ENCODE data around the gene DCAF5. TPM values are rescaled to one million over a fixed set of nuclear protein-coding genes. Genes with fewer than 3 reads are reported as not detected.
"Not testable (repeated sequence)": the region's sequence is repeated elsewhere in the genome, so short reads cannot be mapped to it uniquely, and the experiment has no call there.

Gene DCAF5
- total and polyA plus RNA-seq, 3 experiments from 2014 or later = 31.2 to 91.7 (median 32.9) TPM

DNA sequence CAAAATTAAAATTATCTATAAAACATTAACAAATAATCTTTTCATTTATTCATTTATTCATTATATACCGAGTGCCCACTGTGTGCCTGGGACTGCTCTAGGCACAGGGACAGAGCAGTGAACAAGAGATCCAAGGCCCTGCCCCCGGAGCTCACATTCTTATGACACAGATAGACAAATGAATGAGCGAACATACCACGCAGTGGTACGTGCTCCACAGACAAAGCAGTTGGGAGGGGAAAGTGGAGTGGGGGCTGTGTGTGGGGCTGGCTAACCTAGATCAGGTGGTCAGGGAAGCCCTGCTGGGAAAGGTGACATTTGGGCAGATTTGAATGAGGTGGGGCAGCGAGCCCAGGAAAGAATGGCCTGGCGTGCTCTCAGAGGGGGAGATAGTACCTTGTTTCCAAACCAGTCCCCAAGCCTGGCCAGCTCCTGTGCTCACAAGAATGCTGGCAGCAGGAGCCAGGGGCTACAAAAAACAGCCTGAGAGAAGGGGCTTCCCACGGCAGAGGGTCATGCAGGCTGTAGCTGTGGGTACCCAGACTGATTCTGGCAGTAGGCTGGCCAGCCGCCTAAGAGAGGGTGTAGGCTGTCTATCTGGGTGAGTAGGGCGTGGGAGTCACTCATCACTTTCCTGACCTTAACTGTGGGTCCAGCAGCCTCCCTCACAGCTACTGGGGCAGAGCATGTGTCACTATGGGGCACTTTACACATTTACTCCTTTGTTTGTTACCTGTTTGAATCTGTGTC, 116.0 kb downstream of the DCAF5 start:
- Histone ChIP-seq H3K4me3 (ENCODE audit: low read length) (no peak overlapping the region), H3K36me3 (ENCODE audit: insufficient read depth, low read length) (no peaks in the 10 kb centered on the region), H3K4me1 (ENCODE audit: insufficient read depth, low read length) (no peaks in the 10 kb centered on the region), H3K27ac (ENCODE audit: low read depth, low read length) (no peak overlapping the region), H3K9me3 (ENCODE audit: low read length) (no peaks in the 10 kb centered on the region), H3K27me3 (ENCODE audit: insufficient read depth, low read length, poor library complexity, severe bottlenecking) (no peaks in the 10 kb centered on the region)
- DNase-seq = no peak
- CTCF ChIA-PET = no interaction called here
- H3K27me3 Mint-ChIP-seq = peaks cover 32 to 58% of the 10 kb centered on the region in 2 donors
- POLR2A ChIA-PET = no interaction called here
- H3K4me3 Mint-ChIP-seq = no peak overlapping the region
- no peaks in the 10 kb centered on the region for H3K9me3 Mint-ChIP-seq
- H3K36me3 Mint-ChIP-seq = no peaks in the 10 kb centered on the region
- peak overlapping the region in 1 of 8 donors; percentile 21 for H3K27ac Mint-ChIP-seq
- peaks cover 0 to 5% (median 0%) of the 10 kb centered on the region in 3 donors for H3K4me1 Mint-ChIP-seq

GRCh38 chr14:69034612-69035262, 118.2 kb downstream of the DCAF5 start:
- no peak overlapping the region for H3K27ac ChIP-seq (ENCODE audit: low read depth, low read length)
- Mint-ChIP-seq H3K36me3 (no peaks in the 10 kb centered on the region), H3K27ac (no peak overlapping the region), H3K27me3 (peaks cover 26 to 52% of the 10 kb centered on the region in 2 donors), H3K4me3 (no peak overlapping the region), H3K9me3 (no peaks in the 10 kb centered on the region), H3K4me1 (peaks cover 0 to 5% (median 0%) of the 10 kb centered on the region in 3 donors)
- H3K4me1 ChIP-seq (ENCODE audit: insufficient read depth, low read length) = no peaks in the 10 kb centered on the region
- H3K4me3 ChIP-seq (ENCODE audit: low read length) = no peak overlapping the region
- H3K27me3 ChIP-seq (ENCODE audit: insufficient read depth, low read length, poor library complexity, severe bottlenecking) = no peaks in the 10 kb centered on the region
- H3K9me3 ChIP-seq (ENCODE audit: low read length) = no peaks in the 10 kb centered on the region
- no peaks in the 10 kb centered on the region for H3K36me3 ChIP-seq (ENCODE audit: insufficient read depth, low read length)
- DNase-seq = no peak
- ChIA-PET CTCF (no interaction called here), POLR2A (interaction anchor here (1.0 kb wide), 1 partner anchor 364 kb away, joined by 3 read pairs; the partner anchor contains the start of genes ERH and SLC39A9)

DNA sequence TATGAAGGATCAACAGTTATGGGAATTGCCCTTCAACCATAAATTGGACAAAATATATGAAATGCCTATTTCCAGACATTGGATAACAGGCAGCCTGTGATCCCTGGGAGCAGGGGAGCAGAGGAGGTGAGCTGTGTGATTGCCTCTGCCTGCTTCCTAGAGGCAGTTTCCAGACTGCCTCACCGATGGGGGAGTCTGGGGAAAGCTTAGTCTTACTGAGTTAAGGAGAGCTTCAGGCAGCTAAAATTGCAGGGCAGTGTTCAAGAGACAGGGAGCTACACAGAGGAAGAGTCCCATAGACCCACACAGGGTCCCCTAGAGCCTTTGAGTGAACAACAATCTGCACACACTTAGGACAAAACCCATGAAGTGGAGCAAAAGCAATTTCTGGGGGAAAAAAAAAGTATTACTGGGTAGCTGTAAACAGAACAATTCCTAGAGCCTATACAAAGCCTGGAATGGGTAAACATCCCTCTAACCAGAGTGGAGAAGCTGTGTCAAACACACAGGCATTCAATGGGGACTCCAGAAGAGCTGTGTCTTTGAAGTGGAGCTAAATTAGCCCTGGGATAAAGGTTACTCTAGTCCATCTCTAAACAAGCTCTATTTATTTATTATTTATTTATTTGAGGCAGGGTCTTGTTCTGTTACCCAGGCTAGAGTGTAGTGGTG, 125.5 kb downstream of the DCAF5 start:
- ChIA-PET POLR2A (interaction anchor here (0.5 kb wide), 1 partner anchor 31 kb away, joined by 9 read pairs; no protein-coding TSS in a partner anchor), CTCF (interaction anchor here (0.7 kb wide), 1 partner anchor 14 kb away, joined by 3 read pairs; no protein-coding TSS in a partner anchor)
- no peak overlapping the region for H3K4me3 Mint-ChIP-seq
- H3K4me1 Mint-ChIP-seq = no peaks in the 10 kb centered on the region
- no peak overlapping the region for H3K27ac ChIP-seq (ENCODE audit: low read depth, low read length)
- H3K36me3 ChIP-seq (ENCODE audit: insufficient read depth, low read length) = no peaks in the 10 kb centered on the region
- no peaks in the 10 kb centered on the region for H3K9me3 ChIP-seq (ENCODE audit: low read length)
- DNase-seq = no peak
- H3K36me3 Mint-ChIP-seq = no peaks in the 10 kb centered on the region
- H3K27me3 Mint-ChIP-seq = peaks cover 10 to 38% of the 10 kb centered on the region in 2 donors
- no peaks in the 10 kb centered on the region for H3K9me3 Mint-ChIP-seq
- no peak overlapping the region for H3K4me3 ChIP-seq (ENCODE audit: low read length)
- no peaks in the 10 kb centered on the region for H3K4me1 ChIP-seq (ENCODE audit: insufficient read depth, low read length)
- H3K27ac Mint-ChIP-seq = no peak overlapping the region
- H3K27me3 ChIP-seq (ENCODE audit: insufficient read depth, low read length, poor library complexity, severe bottlenecking) = no peaks in the 10 kb centered on the region

DNA sequence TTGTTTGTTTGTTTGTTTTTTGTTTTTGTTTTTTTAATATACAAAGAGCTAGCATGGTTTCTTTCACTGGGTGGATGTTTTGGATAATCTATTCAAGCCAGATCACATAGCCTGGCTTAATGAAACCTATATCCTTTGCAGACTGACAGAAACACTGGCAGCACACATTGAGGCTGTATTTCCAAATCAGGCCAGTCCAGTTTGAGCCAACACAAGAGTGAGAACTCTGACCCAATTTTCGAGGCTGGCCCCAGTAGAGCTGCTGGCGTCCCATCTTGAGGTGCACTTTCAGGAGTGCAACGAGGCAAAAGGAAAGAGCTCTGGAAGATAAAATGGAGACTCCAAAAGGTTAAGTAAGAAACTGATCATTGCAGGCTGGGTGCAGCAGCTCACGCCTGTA, 129.9 kb downstream of the DCAF5 start:
- CTCF ChIA-PET = no interaction called here

DNA sequence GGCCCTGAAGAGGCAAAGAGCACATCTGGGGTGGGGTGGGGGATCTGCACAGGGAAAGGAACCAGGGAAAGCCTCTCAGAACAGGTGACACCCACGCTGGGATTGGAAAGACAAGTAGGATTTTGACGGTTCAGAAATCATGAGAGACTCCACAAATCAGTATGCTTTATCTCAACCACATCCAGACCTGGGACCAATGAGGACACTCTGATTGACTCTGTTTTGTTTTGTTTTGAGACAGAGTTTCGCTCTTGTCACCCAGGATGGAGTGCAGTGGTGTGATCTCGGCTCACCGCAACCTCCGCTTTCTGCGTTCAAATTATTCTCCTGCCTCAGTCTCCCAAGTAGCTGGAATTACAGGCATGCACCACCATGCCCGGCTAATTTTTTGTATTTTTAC, 130.8 kb downstream of the DCAF5 start:
- H3K4me3 Mint-ChIP-seq; H3K27me3 ChIP-seq (ENCODE audit: insufficient read depth, low read length, poor library complexity, severe bottlenecking); H3K9me3 Mint-ChIP-seq; CTCF ChIA-PET; H3K4me1 ChIP-seq (ENCODE audit: insufficient read depth, low read length); H3K4me1 Mint-ChIP-seq; H3K27ac Mint-ChIP-seq; H3K36me3 Mint-ChIP-seq; H3K4me3 ChIP-seq (ENCODE audit: low read length); H3K27ac ChIP-seq (ENCODE audit: low read depth, low read length); H3K9me3 ChIP-seq (ENCODE audit: low read length); DNase-seq; H3K36me3 ChIP-seq (ENCODE audit: insufficient read depth, low read length); POLR2A ChIA-PET: not testable (repeated sequence)
- H3K27me3 Mint-ChIP-seq = peaks cover 8 to 24% of the 10 kb centered on the region in 2 donors

More for the DNA sequence above, 129.9 kb downstream of the DCAF5 start:
- no peak overlapping the region for H3K4me3 Mint-ChIP-seq
- Histone ChIP-seq H3K9me3 (ENCODE audit: low read length) (no peaks in the 10 kb centered on the region), H3K4me3 (ENCODE audit: low read length) (no peak overlapping the region), H3K27ac (ENCODE audit: low read depth, low read length) (no peak overlapping the region), H3K4me1 (ENCODE audit: insufficient read depth, low read length) (no peaks in the 10 kb centered on the region), H3K27me3 (ENCODE audit: insufficient read depth, low read length, poor library complexity, severe bottlenecking) (no peaks in the 10 kb centered on the region), H3K36me3 (ENCODE audit: insufficient read depth, low read length) (no peaks in the 10 kb centered on the region)
- POLR2A ChIA-PET = no interaction called here
- H3K27ac Mint-ChIP-seq = no peak overlapping the region
- no peaks in the 10 kb centered on the region for H3K36me3 Mint-ChIP-seq
- no peaks in the 10 kb centered on the region for H3K4me1 Mint-ChIP-seq
- no peaks in the 10 kb centered on the region for H3K9me3 Mint-ChIP-seq
- H3K27me3 Mint-ChIP-seq = peaks cover 12 to 28% of the 10 kb centered on the region in 2 donors
- DNase-seq = no peak

DNA sequence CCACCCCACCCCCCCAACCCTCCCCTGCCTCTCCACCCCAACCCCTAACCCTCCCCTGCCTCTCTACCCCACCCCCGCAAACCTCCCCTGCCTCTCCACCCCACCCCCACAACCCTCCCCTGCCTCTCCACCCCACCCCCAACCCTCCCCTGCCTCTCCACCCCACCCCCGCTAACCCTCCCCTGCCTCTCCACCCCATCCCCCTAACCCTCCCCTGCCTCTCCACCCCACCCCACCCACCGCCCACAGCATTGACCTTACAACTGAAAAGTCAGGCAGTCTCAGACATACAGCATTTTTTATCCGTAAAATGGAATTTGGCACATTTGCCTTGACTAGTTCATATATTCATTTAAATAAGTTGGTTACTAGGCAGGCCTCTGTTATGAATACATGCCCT, 135.2 kb downstream of the DCAF5 start:
- H3K27ac Mint-ChIP-seq = no peak overlapping the region
- Histone ChIP-seq H3K27ac (ENCODE audit: low read depth, low read length) (no peak overlapping the region), H3K4me1 (ENCODE audit: insufficient read depth, low read length) (no peaks in the 10 kb centered on the region), H3K9me3 (ENCODE audit: low read length) (no peaks in the 10 kb centered on the region), H3K27me3 (ENCODE audit: insufficient read depth, low read length, poor library complexity, severe bottlenecking) (no peaks in the 10 kb centered on the region), H3K36me3 (ENCODE audit: insufficient read depth, low read length) (no peaks in the 10 kb centered on the region), H3K4me3 (ENCODE audit: low read length) (no peak overlapping the region)
- no peak overlapping the region for H3K4me3 Mint-ChIP-seq
- no peak for DNase-seq
- peaks cover 4% of the 10 kb centered on the region in 2 donors for H3K27me3 Mint-ChIP-seq
- POLR2A ChIA-PET = no interaction called here
- H3K9me3 Mint-ChIP-seq = no peaks in the 10 kb centered on the region
- H3K4me1 Mint-ChIP-seq = no peaks in the 10 kb centered on the region
- no peaks in the 10 kb centered on the region for H3K36me3 Mint-ChIP-seq
- CTCF ChIA-PET = no interaction called here

DNA sequence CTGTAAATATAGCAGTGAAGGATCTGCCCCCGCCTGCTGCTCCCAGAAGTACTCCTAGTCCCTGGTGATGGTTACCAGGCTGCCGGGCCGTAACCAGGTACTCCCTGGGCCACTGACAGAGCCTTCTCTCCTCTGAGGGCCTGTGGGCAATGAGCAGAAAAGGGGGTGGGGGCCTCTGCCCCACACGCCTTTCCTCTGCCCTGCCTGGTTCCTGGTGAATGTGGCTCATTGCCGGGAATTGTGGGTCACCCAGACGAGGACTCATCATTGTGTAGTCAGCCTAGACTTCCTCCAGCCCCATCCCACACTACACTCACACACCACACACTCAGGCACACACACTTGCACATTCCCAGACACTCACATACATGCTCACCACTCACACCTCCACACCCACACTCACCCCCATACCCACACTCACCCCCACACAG, 138.1 kb downstream of the DCAF5 start:
- Mint-ChIP-seq H3K27ac (peak overlapping the region in 1 of 8 donors; percentile 1), H3K36me3 (no peaks in the 10 kb centered on the region), H3K27me3 (no peaks in the 10 kb centered on the region), H3K9me3 (no peaks in the 10 kb centered on the region), H3K4me1 (peaks cover 0 to 4% (median 0%) of the 10 kb centered on the region in 3 donors), H3K4me3 (no peak overlapping the region)
- H3K4me1 ChIP-seq (ENCODE audit: insufficient read depth, low read length) = no peaks in the 10 kb centered on the region
- no peak overlapping the region for H3K4me3 ChIP-seq (ENCODE audit: low read length)
- H3K36me3 ChIP-seq (ENCODE audit: insufficient read depth, low read length) = no peaks in the 10 kb centered on the region
- H3K9me3 ChIP-seq (ENCODE audit: low read length) = no peaks in the 10 kb centered on the region
- no peak for DNase-seq
- ChIA-PET CTCF (no interaction called here), POLR2A (no interaction called here)
- no peak overlapping the region for H3K27ac ChIP-seq (ENCODE audit: low read depth, low read length)
- no peaks in the 10 kb centered on the region for H3K27me3 ChIP-seq (ENCODE audit: insufficient read depth, low read length, poor library complexity, severe bottlenecking)
